H1 (cell line): ENCODE measurements around the gene PRKAA2. TPM values are rescaled to one million over a fixed set of nuclear protein-coding genes. Genes with fewer than 3 reads are reported as not detected.

Experiments used
- CTCF ChIA-PET: fragments of 300-600 bp; sonication (Branson Sonifier 250); formaldehyde crosslinking; loops from one replicate; lab custom pipeline; 2021; ENCODE audit not compliant: partially characterized antibody; lab: Charles Lee
- POLR2A ChIA-PET: fragments of 300-600 bp; sonication (Branson Sonifier 250); formaldehyde crosslinking; loops from one replicate; lab custom pipeline; 2021; ENCODE audit warnings: inconsistent platforms; ENCODE audit not compliant: partially characterized antibody; lab: Charles Lee
- DNase-seq, 2 experiments: peaks; one replicate each; pipeline versions ENCODE4 v3.0.0 to v3.0.0-alpha.2; 2010 to 2022; ENCODE audit warnings: low spot score in 2 of 2, low read depth in 1 of 2, mixed read lengths in 1 of 2
- FAIRE-seq: peaks from 2 replicates; lab custom pipeline; 2011; peaks lifted over from hg19 to GRCh38; lab: Jason Lieb, UNC
- H2AFZ ChIP-seq: 2 replicates; pipeline ENCODE4 v1.8.1; 2012; ENCODE audit warnings: low read length, inconsistent platforms
- H2AK5ac ChIP-seq: 2 replicates; pipeline ENCODE4 v1.6.1; 2013; ENCODE audit warnings: low read depth, low read length
- H2BK120ac ChIP-seq: replicated peaks from 2 replicates; pipeline ENCODE3; 2013; ENCODE audit warnings: low read depth, low read length, inconsistent platforms
- H2BK12ac ChIP-seq: 2 replicates; pipeline ENCODE4 v1.6.1; 2013; ENCODE audit warnings: low read depth, low read length
- H2BK15ac ChIP-seq: 2 replicates; pipeline ENCODE4 v1.6.1; 2013; ENCODE audit warnings: low read length
- H2BK20ac ChIP-seq: 2 replicates; pipeline ENCODE4 v1.6.1; 2013; ENCODE audit warnings: low read length
- H2BK5ac ChIP-seq: 2 replicates; pipeline ENCODE4 v1.6.1; 2013; ENCODE audit warnings: low read depth, low read length
- H3K14ac ChIP-seq: 2 replicates; pipeline ENCODE4 v1.6.1; 2013; ENCODE audit warnings: inconsistent platforms; ENCODE audit not compliant: insufficient read length
- H3K18ac ChIP-seq: 2 replicates; pipeline ENCODE4 v1.6.1; 2013; ENCODE audit warnings: low read length; ENCODE audit errors: extremely low read depth
- H3K23ac ChIP-seq: 2 replicates; pipeline ENCODE4 v1.6.1; 2013; ENCODE audit warnings: inconsistent platforms; ENCODE audit not compliant: insufficient read length
- H3K23me2 ChIP-seq: 2 replicates; pipeline ENCODE4 v1.6.1; 2013; ENCODE audit warnings: low read depth, low read length
- H3K27ac ChIP-seq: 2 replicates; pipeline ENCODE4 v1.6.1; 2011; ENCODE audit warnings: low read depth, low read length, inconsistent platforms
- H3K27me3 ChIP-seq, 4 experiments: replicated peaks in 1 of 4; 1 replicate in 1 of 4; 2 replicates in 3 of 4; pipeline versions ENCODE4 v1.6.1 to v1.8.1; 2011 to 2013; ENCODE audit warnings: low read length in 3 of 4, mild to moderate bottlenecking in 3 of 4, inconsistent platforms in 2 of 4, mixed read lengths in 2 of 4, moderate library complexity in 1 of 4; ENCODE audit not compliant: control insufficient read depth in 3 of 4, insufficient read depth in 3 of 4; ENCODE audit errors: extremely low read depth in 1 of 4
- H3K36me3 ChIP-seq, 4 experiments: 2 replicates each; pipeline versions ENCODE4 v1.6.1 to v1.8.1; 2011 to 2013; ENCODE audit warnings: mild to moderate bottlenecking in 4 of 4, low read length in 3 of 4, moderate library complexity in 2 of 4, control low read depth in 1 of 4, inconsistent platforms in 1 of 4; ENCODE audit not compliant: insufficient read depth in 4 of 4, control insufficient read depth in 2 of 4
- H3K4ac ChIP-seq: replicated peaks from 2 replicates; pipeline ENCODE3; 2013; ENCODE audit warnings: low read length, low read depth, mixed read lengths, inconsistent platforms; ENCODE audit not compliant: insufficient read length
- H3K4me1 ChIP-seq, 4 experiments: replicated peaks in 1 of 4; 1 replicate in 1 of 4; 2 replicates in 3 of 4; pipeline versions ENCODE4 v1.6.1 to v1.8.1; 2011 to 2013; ENCODE audit warnings: low read length in 3 of 4, inconsistent platforms in 2 of 4, mixed read lengths in 1 of 4; ENCODE audit not compliant: insufficient read depth in 4 of 4, control insufficient read depth in 3 of 4
- H3K4me2 ChIP-seq, 2 experiments: 2 replicates each; pipeline versions ENCODE4 v1.6.1 to v1.8.1; 2011 to 2013; ENCODE audit warnings: low read depth in 2 of 2, low read length in 2 of 2, control low read depth in 1 of 2, inconsistent platforms in 1 of 2, mild to moderate bottlenecking in 1 of 2; ENCODE audit not compliant: insufficient read depth in 1 of 2
- H3K4me3 ChIP-seq, 4 experiments: fragments of 200-600, 300-600 bp in 1 of 4; sonication (generic), shearing (Covaris generic), sonication (Bioruptor Twin) in 1 of 4; 2 replicates each; pipeline versions ENCODE4 v1.5.1 to v1.8.1; 2011 to 2016; ENCODE audit warnings: low read length in 4 of 4, low read depth in 3 of 4, control low read depth in 2 of 4, inconsistent platforms in 2 of 4, mild to moderate bottlenecking in 2 of 4, mixed read lengths in 1 of 4, moderate library complexity in 1 of 4; ENCODE audit not compliant: insufficient read depth in 2 of 4; ENCODE audit errors: extremely low read depth in 1 of 4
- H3K56ac ChIP-seq: replicated peaks from 2 replicates; pipeline ENCODE3; 2013; ENCODE audit warnings: low read depth, mild to moderate bottlenecking, mixed read lengths, low read length, inconsistent platforms; ENCODE audit not compliant: insufficient read length
- H3K79me1 ChIP-seq: 2 replicates; pipeline ENCODE4 v1.6.1; 2013; ENCODE audit warnings: low read depth, low read length, control low read depth
- H3K79me2 ChIP-seq, 2 experiments: 2 replicates each; pipeline versions ENCODE4 v1.6.1 to v1.8.1; 2012 to 2013; ENCODE audit warnings: low read length in 2 of 2, mild to moderate bottlenecking in 2 of 2, inconsistent platforms in 1 of 2; ENCODE audit not compliant: insufficient read depth in 2 of 2, control insufficient read depth in 1 of 2
- H3K9ac ChIP-seq, 4 experiments: replicated peaks in 1 of 4; 1 replicate in 1 of 4; 2 replicates in 3 of 4; pipeline versions ENCODE4 v1.6.1 to v1.8.1; 2011 to 2013; ENCODE audit warnings: low read depth in 3 of 4, low read length in 3 of 4, control low read depth in 2 of 4, mild to moderate bottlenecking in 2 of 4, moderate library complexity in 2 of 4, inconsistent platforms in 1 of 4; ENCODE audit errors: extremely low read depth in 1 of 4
- H3K9me3 ChIP-seq, 2 experiments: 2 replicates each; pipeline versions ENCODE4 v1.6.1 to v1.8.1; 2012 to 2013; ENCODE audit warnings: mild to moderate bottlenecking in 2 of 2, moderate library complexity in 2 of 2, control low read depth in 1 of 2, inconsistent platforms in 1 of 2, low read depth in 1 of 2, low read length in 1 of 2, mixed read lengths in 1 of 2; ENCODE audit not compliant: insufficient read depth in 2 of 2
- H4K20me1 ChIP-seq, 2 experiments: replicated peaks in 1 of 2; 2 replicates each; pipeline versions ENCODE3 to v1.8.1; 2011 to 2013; ENCODE audit warnings: inconsistent platforms in 2 of 2, low read length in 2 of 2, mild to moderate bottlenecking in 1 of 2; ENCODE audit not compliant: insufficient read depth in 2 of 2, control insufficient read depth in 1 of 2
- H4K5ac ChIP-seq: 2 replicates; pipeline ENCODE4 v1.6.1; 2013; ENCODE audit warnings: low read length, low read depth, mixed read lengths, inconsistent platforms; ENCODE audit not compliant: insufficient read length
- H4K8ac ChIP-seq: 2 replicates; pipeline ENCODE4 v1.8.0; 2013; ENCODE audit warnings: mild to moderate bottlenecking, moderate library complexity, low read length, inconsistent platforms; ENCODE audit not compliant: insufficient read depth; ENCODE audit errors: extremely low read depth
- H4K91ac ChIP-seq: replicated peaks from 2 replicates; pipeline ENCODE3; 2013; ENCODE audit warnings: low read length, mixed read lengths, inconsistent platforms; ENCODE audit not compliant: insufficient read length
- BRCA1 ChIP-seq: IDR thresholded peaks from 2 replicates; pipeline ENCODE4 v1.6.1; 2012; ENCODE audit warnings: low read depth, low read length, improper control_type of control experiment
- CREB1 ChIP-seq: IDR thresholded peaks from 2 replicates; pipeline ENCODE4 v1.6.1; 2012; ENCODE audit warnings: inconsistent platforms
- EGR1 ChIP-seq: IDR thresholded peaks from 2 replicates; pipeline ENCODE4 v1.6.1; 2011; ENCODE audit warnings: low read depth, low read length, borderline replicate concordance
- JUND ChIP-seq: IDR thresholded peaks from 2 replicates; pipeline ENCODE4 v1.6.1; 2011; ENCODE audit warnings: mild to moderate bottlenecking, improper control_type of control experiment, low read length
- SIN3A ChIP-seq, 2 experiments: IDR thresholded peaks in 1 of 2; conservative IDR thresholded peaks in 1 of 2; 2 replicates each; pipeline ENCODE4 v1.6.1; 2011 to 2012; ENCODE audit warnings: low read length in 2 of 2, improper control_type of control experiment in 1 of 2, low read depth in 1 of 2, mild to moderate bottlenecking in 1 of 2
- SIRT6 ChIP-seq: IDR thresholded peaks from one replicate; pipeline ENCODE4 v1.7.1; 2012; ENCODE audit warnings: low read length, inconsistent platforms
- WGBS, 2 experiments: shearing (Covaris generic) in 1 of 2; methylation state at CpG; one replicate each; pipeline versions ENCODE4 v1.1.6 to v1.1.7; 2013 to 2015; ENCODE audit warnings: low lambda C conversion rate in 2 of 2, mixed read lengths in 2 of 2, inconsistent platforms in 1 of 2, low coverage in 1 of 2, missing lambda C conversion rate in 1 of 2; ENCODE audit not compliant: insufficient replicate concordance in 2 of 2, insufficient coverage in 1 of 2, insufficient read length in 1 of 2; ENCODE audit errors: extremely low coverage in 1 of 2, missing lambda C conversion rate in 1 of 2; 5-methylcytosine and 5-hydroxymethylcytosine counted together
- polyA plus RNA-seq, 7 experiments: library from polyadenylated mRNA; depleted of rRNA in 3 of 7; stranded (reverse) in 5 of 7; unstranded in 2 of 7; fragments of >200 nt in 5 of 7; fragments of 200-250 nt in 2 of 7; gene quantifications; 1 replicate in 5 of 7; 2 replicates in 1 of 7; 4 replicates in 1 of 7; pipeline versions ENCODE4 v1.2.1 to v1.2.3, GENCODE V29; 2011 to 2013; ENCODE audit warnings: missing spikeins in 2 of 7, mixed read lengths in 2 of 7
- total RNA-seq: library from RNA; stranded (reverse); fragmentation: NEBNext Ultra II Directional; extraction: Animal tissue kit (Norgen Biotek cat#: 25700); gene quantifications from 2 replicates; pipeline ENCODE4 v1.2.1, GENCODE V29; 2021
- TF ChIP-seq, protein P1 (sequence below), 3 experiments: IDR thresholded peaks; 1 replicate in 2 of 3; 2 replicates in 1 of 3; pipeline versions ENCODE4 v1.5.1 to v1.6.1; 2011; ENCODE audit warnings: low read length in 3 of 3, mild to moderate bottlenecking in 3 of 3, inconsistent platforms in 2 of 3, low read depth in 1 of 3, moderate library complexity in 1 of 3; ENCODE audit not compliant: insufficient read depth in 1 of 3; ENCODE audit errors: control extremely low read depth in 1 of 3

PRKAA2 gene
- total and polyA plus RNA-seq, 2 of the 8 experiments (the other 6 are each of a cell fraction or from before 2014, with no cell fraction given): 2.6 to 6.4 TPM

DNA sequence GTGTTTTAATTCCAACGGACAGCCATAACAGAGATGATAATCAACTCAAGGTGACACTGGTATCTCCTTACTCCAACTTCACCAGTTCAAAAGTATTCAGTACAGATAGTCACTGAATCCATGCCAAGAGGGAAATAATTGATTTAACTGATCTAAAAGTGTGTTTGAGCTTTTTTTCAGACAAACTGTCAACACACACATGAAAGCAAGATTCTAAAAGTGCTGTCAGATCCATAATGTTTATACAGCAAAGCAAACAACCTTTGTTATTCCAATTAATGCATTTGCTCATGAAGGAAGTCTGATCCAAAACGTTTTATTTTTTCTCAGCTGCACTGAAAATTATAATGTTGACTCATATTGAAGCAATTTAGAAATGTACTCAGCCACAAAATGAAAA, 5.9 kb upstream of the PRKAA2 start:
- Histone ChIP-seq H3K27me3 (peaks cover 0 to 4% (median under 1%) of the 10 kb centered on the region in 4 experiments; a peak in 1 of 7 replicates), H3K4me2 (no peak overlapping the region), H4K20me1 (no peaks in the 10 kb centered on the region), H2BK12ac (no peak overlapping the region), H3K4me3 (no peak overlapping the region), H3K79me2 (no peaks in the 10 kb centered on the region), H3K4me1 (0 out of 7 replicates have a peak, but pooled peaks cover 0 to 1% (median 0%) of the 10 kb centered on the region in 4 experiments), H2BK5ac (no peak overlapping the region), H3K56ac (no peak overlapping the region), H3K18ac (no peak overlapping the region), H2AK5ac (no peak overlapping the region), H3K9ac (no peak overlapping the region), H3K23ac (no peak overlapping the region), H3K23me2 (no peaks in the 10 kb centered on the region; the same call in 1 of the 2 replicates), H2BK120ac (no peak overlapping the region), H3K36me3 (no peaks in the 10 kb centered on the region), H4K5ac (no peak overlapping the region), H3K27ac (no peak overlapping the region), H2BK15ac (no peak overlapping the region), H3K4ac (no peak overlapping the region), H3K14ac (no peak overlapping the region), H3K9me3 (no peaks in the 10 kb centered on the region), H2AFZ (no peak overlapping the region), H4K91ac (no peak overlapping the region), H4K8ac (no peak overlapping the region), H3K79me1 (no peaks in the 10 kb centered on the region), H2BK20ac (no peak overlapping the region)
- TF ChIP-seq, protein P1, sequence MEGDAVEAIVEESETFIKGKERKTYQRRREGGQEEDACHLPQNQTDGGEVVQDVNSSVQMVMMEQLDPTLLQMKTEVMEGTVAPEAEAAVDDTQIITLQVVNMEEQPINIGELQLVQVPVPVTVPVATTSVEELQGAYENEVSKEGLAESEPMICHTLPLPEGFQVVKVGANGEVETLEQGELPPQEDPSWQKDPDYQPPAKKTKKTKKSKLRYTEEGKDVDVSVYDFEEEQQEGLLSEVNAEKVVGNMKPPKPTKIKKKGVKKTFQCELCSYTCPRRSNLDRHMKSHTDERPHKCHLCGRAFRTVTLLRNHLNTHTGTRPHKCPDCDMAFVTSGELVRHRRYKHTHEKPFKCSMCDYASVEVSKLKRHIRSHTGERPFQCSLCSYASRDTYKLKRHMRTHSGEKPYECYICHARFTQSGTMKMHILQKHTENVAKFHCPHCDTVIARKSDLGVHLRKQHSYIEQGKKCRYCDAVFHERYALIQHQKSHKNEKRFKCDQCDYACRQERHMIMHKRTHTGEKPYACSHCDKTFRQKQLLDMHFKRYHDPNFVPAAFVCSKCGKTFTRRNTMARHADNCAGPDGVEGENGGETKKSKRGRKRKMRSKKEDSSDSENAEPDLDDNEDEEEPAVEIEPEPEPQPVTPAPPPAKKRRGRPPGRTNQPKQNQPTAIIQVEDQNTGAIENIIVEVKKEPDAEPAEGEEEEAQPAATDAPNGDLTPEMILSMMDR (IDR thresholded peaks at IDR 0.05; ENCODE audit: control extremely low read depth in 1 of 3, insufficient read depth in 1 of 3, low read depth in 1 of 3, low read length in 3 of 3): no peak
- no peak for TF ChIP-seq CREB1
- no peak for TF ChIP-seq SIRT6
- TF ChIP-seq SIN3A (conservative IDR thresholded peaks at IDR 0.05 in 1 of 2, IDR thresholded peaks at IDR 0.05 in 1 of 2; ENCODE audit: low read depth in 1 of 2, low read length in 2 of 2): no peak
- no peak for TF ChIP-seq JUND
- TF ChIP-seq EGR1: no peak
- TF ChIP-seq BRCA1: no peak
- POLR2A ChIA-PET: no interaction called here
- DNase-seq (no peak), FAIRE-seq (no peak)
- 56% methylated on average over 2 of the region's 2 CpGs; no CpG with 5 or more reads in 1 of the 2 experiments for WGBS, 2 experiments
- CTCF ChIA-PET: interaction anchor here (0.8 kb wide), 1 partner anchor 44 kb away, joined by 3 read pairs; no protein-coding TSS in a partner anchor
